Fibroblast of pulmonary artery (primary cell): Measurements from ENCODE around the gene C13orf42.

Experiments
- DNase-seq: peaks from one replicate; pipeline ENCODE4 v3.0.0-alpha.2; 2010; ENCODE audit warnings: low read depth
- H3K4me3 ChIP-seq: replicated peaks from 2 replicates; pipeline ENCODE4 v1.5.1; 2011; ENCODE audit warnings: low read depth, mild to moderate bottlenecking, control low read depth, low read length, moderate library complexity
- TF ChIP-seq, protein P1 (sequence below): IDR thresholded peaks from 2 replicates; pipeline ENCODE4 v1.5.1; 2011; ENCODE audit warnings: mild to moderate bottlenecking, control low read depth, low read length, inconsistent platforms; ENCODE audit errors: missing control alignments

C13orf42 gene

DNA sequence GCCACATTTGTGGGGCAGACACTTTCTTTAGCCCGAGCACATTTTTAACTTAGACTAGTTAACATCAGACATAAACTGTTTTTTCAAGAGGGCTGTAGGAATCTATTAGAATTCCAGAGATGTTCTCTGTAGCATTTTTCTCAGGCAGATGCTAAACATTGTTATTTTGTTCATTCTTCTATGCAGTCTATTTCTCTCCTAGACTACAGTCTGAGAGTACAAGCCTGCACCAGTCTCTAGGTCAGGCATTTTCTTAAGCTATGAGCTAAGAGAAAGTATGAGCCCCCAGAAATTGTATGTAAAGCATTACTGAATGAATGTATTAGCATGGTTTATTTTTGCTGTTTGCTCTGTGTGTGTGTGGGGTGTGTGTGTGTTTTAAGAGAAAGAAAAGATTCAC, 923 bp upstream of the C13orf42 start:
- TF ChIP-seq, protein P1, sequence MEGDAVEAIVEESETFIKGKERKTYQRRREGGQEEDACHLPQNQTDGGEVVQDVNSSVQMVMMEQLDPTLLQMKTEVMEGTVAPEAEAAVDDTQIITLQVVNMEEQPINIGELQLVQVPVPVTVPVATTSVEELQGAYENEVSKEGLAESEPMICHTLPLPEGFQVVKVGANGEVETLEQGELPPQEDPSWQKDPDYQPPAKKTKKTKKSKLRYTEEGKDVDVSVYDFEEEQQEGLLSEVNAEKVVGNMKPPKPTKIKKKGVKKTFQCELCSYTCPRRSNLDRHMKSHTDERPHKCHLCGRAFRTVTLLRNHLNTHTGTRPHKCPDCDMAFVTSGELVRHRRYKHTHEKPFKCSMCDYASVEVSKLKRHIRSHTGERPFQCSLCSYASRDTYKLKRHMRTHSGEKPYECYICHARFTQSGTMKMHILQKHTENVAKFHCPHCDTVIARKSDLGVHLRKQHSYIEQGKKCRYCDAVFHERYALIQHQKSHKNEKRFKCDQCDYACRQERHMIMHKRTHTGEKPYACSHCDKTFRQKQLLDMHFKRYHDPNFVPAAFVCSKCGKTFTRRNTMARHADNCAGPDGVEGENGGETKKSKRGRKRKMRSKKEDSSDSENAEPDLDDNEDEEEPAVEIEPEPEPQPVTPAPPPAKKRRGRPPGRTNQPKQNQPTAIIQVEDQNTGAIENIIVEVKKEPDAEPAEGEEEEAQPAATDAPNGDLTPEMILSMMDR = no peak
- no peak for DNase-seq
- no peak overlapping the region for H3K4me3 ChIP-seq

DNA sequence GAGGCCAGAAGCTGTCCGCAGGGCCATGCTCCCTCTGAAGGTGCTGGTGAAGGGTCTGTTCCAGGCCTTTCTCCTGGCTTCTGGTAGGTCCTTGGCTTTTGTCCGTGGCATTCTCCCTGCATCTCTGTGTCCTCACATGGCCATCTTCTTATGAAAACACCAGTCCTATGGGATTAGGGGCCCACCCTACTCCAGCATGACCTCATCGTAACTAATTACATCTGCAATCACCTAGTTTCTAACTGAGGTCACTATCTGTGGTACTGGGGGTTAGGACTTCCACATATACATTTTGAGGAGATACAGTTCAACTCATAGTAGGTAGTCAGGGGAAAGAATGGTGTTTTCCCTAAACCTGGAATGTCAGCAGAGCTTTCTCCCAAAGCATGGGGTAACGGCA, 3.1 kb downstream of the C13orf42 start:
- no peak for DNase-seq
- H3K4me3 ChIP-seq = no peak overlapping the region
- TF ChIP-seq, protein P1 = no peak

DNA sequence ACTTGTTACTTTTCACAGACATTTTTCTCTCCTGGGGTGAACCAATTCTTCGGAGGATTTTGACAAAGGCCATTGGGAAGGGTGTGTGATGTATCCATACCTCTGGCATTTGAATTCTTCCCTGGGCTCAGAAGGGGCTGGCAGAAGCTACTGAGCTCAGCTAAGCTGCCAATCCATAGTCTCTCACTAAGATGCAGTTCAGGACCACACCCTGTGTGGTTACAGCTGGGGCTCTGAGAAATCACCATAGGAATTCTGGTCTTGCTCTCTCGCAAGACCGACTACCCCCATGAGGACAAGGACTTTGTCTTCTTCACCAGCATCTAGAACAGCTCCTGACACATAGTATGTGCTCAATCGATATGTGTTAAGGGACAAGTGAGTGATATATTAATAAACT, 6.0 kb downstream of the C13orf42 start:
- no peak for DNase-seq
- TF ChIP-seq, protein P1 = no peak
- no peak overlapping the region for H3K4me3 ChIP-seq

DNA sequence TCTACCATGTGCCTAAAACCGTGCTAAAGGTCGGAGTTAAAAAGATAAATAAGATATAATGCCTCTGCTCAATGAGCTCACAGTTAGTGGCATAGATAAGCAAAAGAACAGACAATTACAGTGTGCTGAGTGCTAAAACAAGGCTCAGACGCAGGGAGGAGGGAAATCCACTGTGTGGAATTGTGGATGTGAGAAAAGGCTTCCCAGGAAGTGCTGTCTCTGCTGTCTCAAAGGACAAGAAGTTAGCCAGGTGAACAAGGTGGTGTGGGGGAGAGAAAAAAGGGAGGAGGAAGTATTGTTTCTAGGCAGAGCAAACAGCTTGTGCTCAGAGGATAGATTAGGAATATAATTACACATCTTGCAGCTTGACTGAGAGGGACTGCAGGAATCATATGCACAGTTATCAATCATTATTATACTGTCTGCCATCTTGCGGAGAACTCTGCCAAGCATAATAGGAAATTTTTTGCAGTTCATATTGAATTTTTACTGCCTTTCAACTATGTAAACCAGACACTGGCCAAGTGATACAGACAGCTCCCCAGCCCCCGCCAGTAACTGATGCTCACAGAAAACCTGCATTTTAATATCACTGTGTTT, 9.3 kb downstream of the C13orf42 start:
- DNase-seq = no peak
- H3K4me3 ChIP-seq = no peak overlapping the region
- TF ChIP-seq, protein P1 = no peak

DNA sequence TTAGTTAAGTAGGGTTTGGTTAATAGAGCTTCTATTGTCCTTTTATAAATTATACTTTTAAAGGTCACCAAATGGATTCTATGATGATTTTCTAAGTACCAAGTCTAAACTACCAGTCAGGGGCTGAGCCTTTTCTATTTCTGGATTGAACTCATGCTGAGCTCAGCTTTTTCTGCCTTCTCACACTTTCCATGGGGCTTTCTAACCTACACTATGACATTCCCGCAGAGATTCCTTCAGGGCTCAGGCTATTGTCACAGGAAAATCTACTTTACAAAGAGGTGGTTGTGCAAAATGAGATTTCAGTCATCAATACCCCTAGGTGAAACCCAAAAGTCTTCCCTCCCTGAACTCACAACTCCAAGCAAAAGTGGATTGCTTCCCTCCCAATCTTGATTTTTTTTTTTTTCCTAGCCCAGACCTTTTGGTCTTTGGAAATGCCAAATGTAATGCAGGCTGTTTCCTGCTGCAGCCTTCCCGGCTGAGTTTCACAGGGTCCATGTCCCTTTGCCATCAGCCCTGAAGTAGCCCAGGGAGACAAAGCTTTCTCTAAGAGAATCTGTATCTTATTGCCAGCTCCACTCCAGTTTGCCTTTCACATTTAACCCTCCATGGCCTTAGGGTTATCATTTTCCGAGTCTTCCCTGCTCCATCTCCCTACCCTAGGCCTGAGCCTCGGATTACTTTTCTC, 13.6 kb downstream of the C13orf42 start:
- H3K4me3 ChIP-seq = no peak overlapping the region
- no peak for DNase-seq
- TF ChIP-seq, protein P1 = no peak

DNA sequence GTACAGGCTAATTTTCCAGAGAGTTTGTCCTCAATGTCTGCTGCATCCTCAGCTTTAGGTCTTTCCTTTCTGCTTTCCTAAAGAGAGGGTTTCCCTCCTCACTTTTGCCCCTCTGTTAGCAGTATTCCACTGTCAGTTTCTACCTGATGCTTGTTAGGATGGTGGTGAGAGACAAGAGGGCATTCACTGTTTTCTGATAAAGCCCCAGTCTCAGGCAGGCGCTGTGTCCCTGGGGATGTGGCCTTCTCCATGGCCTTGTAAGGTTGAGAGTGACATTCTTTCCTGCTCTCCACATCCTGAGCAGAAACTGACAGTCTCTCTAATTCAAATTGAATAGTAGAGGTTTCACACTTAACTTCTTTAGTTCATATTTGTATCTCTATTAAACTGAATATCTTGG, 14.9 kb downstream of the C13orf42 start:
- no peak for DNase-seq
- no peak overlapping the region for H3K4me3 ChIP-seq
- TF ChIP-seq, protein P1 = no peak

DNA sequence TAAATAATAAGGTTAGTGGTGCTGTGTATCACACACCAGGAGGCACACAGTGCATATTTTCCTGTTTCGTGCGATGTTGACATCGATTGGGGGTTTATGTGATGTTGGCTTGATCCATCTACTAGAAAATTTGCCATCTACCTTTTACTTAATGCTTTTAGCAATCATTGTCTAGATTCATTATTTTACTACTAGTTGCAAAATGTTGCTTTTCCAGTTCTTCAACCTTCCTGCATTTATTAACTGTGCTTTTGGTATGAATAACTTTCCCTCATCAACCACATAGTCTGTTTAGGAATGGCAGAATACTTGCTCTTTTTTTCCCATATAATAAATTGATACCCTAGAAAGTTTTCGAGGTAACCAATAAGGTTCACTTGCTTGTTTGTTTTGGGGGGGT, 17.5 kb downstream of the C13orf42 start:
- H3K4me3 ChIP-seq = no peak overlapping the region
- TF ChIP-seq, protein P1 = no peak
- DNase-seq = no peak
